Transverse colon (tissue), 3 donors: Measurements from ENCODE around the gene GADD45B.

Experiments
- POLR2A ChIP-seq: fragments of 450-650 bp; IDR thresholded peaks from one replicate; pipeline ENCODE4 v1.6.1; 2016; ENCODE audit warnings: antibody characterized with exemption, mild to moderate bottlenecking, moderate library complexity
- POLR2AphosphoS5 ChIP-seq, 3 donors: sonication (generic); formaldehyde crosslinking; IDR thresholded peaks; one replicate each; pipeline ENCODE4 v1.6.1; 2016; ENCODE audit warnings: antibody characterized with exemption in 3 of 3

GRCh38 chr19:2443116-2443784, 32.7 kb upstream of the GADD45B start:
- TF ChIP-seq POLR2A (no peak), POLR2AphosphoS5 (IDR thresholded peaks at IDR 0.05) (no peak)
